SJSA1 (cell line): ENCODE measurements around the gene KDELR1. TPM values are rescaled to one million over a fixed set of nuclear protein-coding genes. Genes with fewer than 3 reads are reported as not detected.
A peak's percentile ranks its signal among the peaks of the same experiment; 100 is the strongest.

Experiments used
- DNase-seq, 2 experiments: peaks; one replicate each; pipeline ENCODE4 v3.0.0-alpha.2; 2015 to 2020; ENCODE audit warnings: low spot score in 2 of 2, low read depth in 1 of 2
- H3K27ac ChIP-seq: fragments of 250-450 bp; sonication (Bioruptor Pico); 2 replicates; pipeline ENCODE4 v1.5.1; 2020; ENCODE audit warnings: mild to moderate bottlenecking, moderate library complexity
- H3K27me3 ChIP-seq: fragments of 250-450 bp; sonication (Bioruptor Pico); replicated peaks from 2 replicates; pipeline ENCODE4 v1.5.1; 2020; ENCODE audit warnings: mild to moderate bottlenecking, moderate library complexity
- H3K36me3 ChIP-seq: fragments of 250-450 bp; sonication (Bioruptor Pico); 2 replicates; pipeline ENCODE4 v1.5.1; 2020; ENCODE audit warnings: mild to moderate bottlenecking
- H3K4me1 ChIP-seq: fragments of 250-450 bp; sonication (Bioruptor Pico); replicated peaks from 2 replicates; pipeline ENCODE4 v1.6.1; 2021; ENCODE audit warnings: mild to moderate bottlenecking
- H3K4me3 ChIP-seq: fragments of 250-450 bp; sonication (Bioruptor Pico); 2 replicates; pipeline ENCODE4 v1.5.1; 2020; ENCODE audit warnings: mild to moderate bottlenecking
- H3K9me3 ChIP-seq: fragments of 250-450 bp; sonication (Bioruptor Pico); replicated peaks from 2 replicates; pipeline ENCODE4 v1.5.1; 2020; ENCODE audit warnings: mild to moderate bottlenecking
- total RNA-seq: library from RNA; depleted of rRNA; stranded (reverse); fragments of >200 nt; shearing (Covaris generic); gene quantifications from 2 replicates; pipeline ENCODE4 v1.2.3, GENCODE V29; 2014; rRNA removed

KDELR1 gene
- 58.0 and 99.3 TPM in 2 replicates for total RNA-seq

- Histone ChIP-seq H3K27ac (peak within 1 kb of the TSS; percentile 84), H3K4me1 (peaks cover 8% of the 10 kb centered on the region), H3K27me3 (peaks cover 30% of the 10 kb centered on the region), H3K9me3 (no peaks in the 10 kb centered on the region), H3K36me3 (peaks cover 37% of the 10 kb centered on the region), H3K4me3 (peak within 1 kb of the TSS; percentile 62)
- DNase-seq = peak; percentile 79 to 86
These were observed at the start of gene KDELR1 for GRCh38 chr19:48391100-48392005. Gene KDELR1 (minus strand): TSS chr19:48391551. CDS start chr19:48391358, 193 bp downstream.

GRCh38 chr19:48436586-48436985 is 45.2 kb upstream of the KDELR1 start:
- no peaks in the 10 kb centered on the region for H3K9me3 ChIP-seq
- H3K27me3 ChIP-seq = no peaks in the 10 kb centered on the region
- H3K27ac ChIP-seq = no peak overlapping the region
- no peaks in the 10 kb centered on the region for H3K36me3 ChIP-seq
- H3K4me3 ChIP-seq = no peak overlapping the region
- no peaks in the 10 kb centered on the region for H3K4me1 ChIP-seq
- no peak for DNase-seq

DNA sequence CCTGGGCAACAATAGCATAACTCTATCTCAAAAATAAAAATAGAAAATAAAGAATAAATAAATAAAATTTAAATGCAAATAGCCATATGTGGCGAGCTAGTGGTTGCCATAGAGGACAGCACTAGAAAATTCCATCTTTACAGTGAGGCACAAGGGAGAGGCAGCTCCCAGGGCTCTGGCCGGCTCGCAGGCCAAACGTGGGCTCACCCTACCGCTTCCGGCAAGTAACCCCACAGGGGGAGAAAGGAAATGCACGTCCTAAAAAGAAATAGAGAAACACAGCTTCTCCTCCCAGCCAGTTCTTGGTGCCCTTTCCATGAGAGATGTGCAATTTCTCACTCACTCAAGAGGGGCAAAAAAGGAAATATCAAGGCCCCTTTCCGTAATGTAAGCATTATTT is 42.0 kb upstream of the KDELR1 start:
- no peak for DNase-seq
- Histone ChIP-seq H3K4me1 (no peaks in the 10 kb centered on the region), H3K36me3 (no peaks in the 10 kb centered on the region), H3K27ac (no peak overlapping the region), H3K4me3 (no peak overlapping the region), H3K9me3 (0 out of 2 replicates have a peak, but pooled peaks cover 4% of the 10 kb centered on the region), H3K27me3 (no peaks in the 10 kb centered on the region)

DNA sequence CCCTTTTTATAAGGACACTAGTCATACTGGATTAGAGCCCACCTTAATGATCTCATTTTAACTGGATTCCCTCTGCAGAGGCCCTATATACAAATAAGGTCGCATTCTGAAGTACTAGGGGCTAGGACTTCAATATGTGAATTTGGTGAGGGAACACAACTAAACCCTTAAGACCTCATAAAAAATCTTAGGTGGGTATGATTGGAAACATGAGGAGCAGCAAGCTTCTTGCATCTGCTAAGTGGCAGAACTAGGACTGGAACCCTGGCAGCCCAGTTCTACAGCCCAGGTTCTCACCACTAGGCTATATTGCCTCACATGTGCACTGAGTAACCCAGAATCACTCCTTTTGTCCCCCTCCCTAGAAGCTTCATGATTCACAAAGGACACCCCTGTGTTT is 37.3 kb upstream of the KDELR1 start:
- peaks cover 14% of the 10 kb centered on the region for H3K4me1 ChIP-seq
- no peaks in the 10 kb centered on the region for H3K36me3 ChIP-seq
- 0 out of 2 replicates have a peak, but pooled peaks cover 4% of the 10 kb centered on the region for H3K9me3 ChIP-seq
- DNase-seq = no peak
- no peaks in the 10 kb centered on the region for H3K27me3 ChIP-seq
- no peak overlapping the region for H3K4me3 ChIP-seq
- no peak overlapping the region for H3K27ac ChIP-seq

GRCh38 chr19:48424694-48425219 is 33.4 kb upstream of the KDELR1 start:
- DNase-seq = peak; percentile 80 to 86
- no peaks in the 10 kb centered on the region for H3K27me3 ChIP-seq
- H3K4me1 ChIP-seq = peaks cover 14% of the 10 kb centered on the region
- H3K9me3 ChIP-seq = no peaks in the 10 kb centered on the region
- no peaks in the 10 kb centered on the region for H3K36me3 ChIP-seq
- peak overlapping the region; percentile 74 for H3K27ac ChIP-seq
- H3K4me3 ChIP-seq = 0 out of 2 replicates have a peak overlapping the region, but pooled peaks have one; percentile 2

DNA sequence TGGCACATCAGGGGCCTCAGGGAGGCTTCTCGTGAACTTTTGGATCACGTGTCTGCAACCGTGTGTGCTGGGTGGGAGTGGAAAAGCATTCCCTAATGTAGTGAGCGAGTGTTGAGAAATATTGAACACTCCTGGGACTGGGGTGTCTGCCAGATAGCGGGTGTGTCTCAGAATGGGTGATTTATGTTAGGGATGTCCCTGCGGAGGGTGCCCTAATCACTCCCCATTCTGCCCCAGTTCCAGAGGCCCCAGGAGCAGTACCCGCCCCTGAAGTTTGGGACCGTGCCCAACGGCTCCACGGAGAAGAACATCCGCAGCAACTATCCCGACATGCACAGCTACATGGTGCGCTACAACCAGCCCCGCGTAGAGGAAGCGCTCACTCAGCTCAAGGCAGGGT is 30.2 kb upstream of the KDELR1 start:
- Histone ChIP-seq H3K4me3 (no peak overlapping the region), H3K9me3 (no peaks in the 10 kb centered on the region), H3K4me1 (peaks cover 14% of the 10 kb centered on the region), H3K36me3 (no peaks in the 10 kb centered on the region), H3K27ac (no peak overlapping the region), H3K27me3 (no peaks in the 10 kb centered on the region)
- no peak for DNase-seq

DNA sequence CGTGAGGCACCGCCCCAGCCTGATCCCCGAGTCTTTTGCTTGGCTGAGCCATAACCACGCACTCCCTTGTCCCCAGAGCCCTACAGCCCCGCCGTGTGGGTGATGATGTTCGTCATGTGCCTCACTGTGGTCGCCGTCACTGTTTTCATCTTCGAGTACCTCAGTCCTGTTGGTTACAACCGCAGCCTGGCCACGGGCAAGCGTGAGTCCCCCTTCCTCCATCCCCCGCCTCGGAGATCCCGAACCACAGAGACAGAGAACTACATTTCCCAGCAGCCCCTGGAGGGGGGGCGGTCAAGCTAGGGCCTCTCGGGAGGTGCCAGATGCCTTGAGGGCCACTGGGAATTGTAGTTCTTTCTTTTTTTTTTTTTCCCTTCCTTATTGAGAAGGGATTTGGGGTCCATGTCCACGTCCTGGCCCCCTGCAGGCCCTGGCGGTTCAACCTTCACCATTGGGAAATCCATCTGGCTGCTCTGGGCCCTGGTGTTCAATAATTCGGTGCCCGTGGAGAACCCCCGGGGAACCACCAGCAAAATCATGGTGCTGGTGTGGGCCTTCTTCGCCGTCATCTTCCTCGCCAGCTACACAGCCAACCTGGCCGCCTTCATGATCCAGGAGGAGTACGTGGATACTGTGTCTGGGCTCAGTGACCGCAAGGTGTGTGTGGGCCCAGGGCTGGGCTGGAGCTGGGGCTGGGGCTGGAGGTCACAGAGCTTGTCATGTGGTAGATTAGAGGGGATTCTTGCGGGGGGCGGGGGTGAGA is 28.0 kb upstream of the KDELR1 start:
- Histone ChIP-seq H3K4me1 (peaks cover 5% of the 10 kb centered on the region), H3K9me3 (no peaks in the 10 kb centered on the region), H3K27me3 (peaks cover 8% of the 10 kb centered on the region; the same call in 1 of the 2 replicates), H3K36me3 (no peaks in the 10 kb centered on the region), H3K27ac (no peak overlapping the region), H3K4me3 (no peak overlapping the region)
- DNase-seq = no peak

DNA sequence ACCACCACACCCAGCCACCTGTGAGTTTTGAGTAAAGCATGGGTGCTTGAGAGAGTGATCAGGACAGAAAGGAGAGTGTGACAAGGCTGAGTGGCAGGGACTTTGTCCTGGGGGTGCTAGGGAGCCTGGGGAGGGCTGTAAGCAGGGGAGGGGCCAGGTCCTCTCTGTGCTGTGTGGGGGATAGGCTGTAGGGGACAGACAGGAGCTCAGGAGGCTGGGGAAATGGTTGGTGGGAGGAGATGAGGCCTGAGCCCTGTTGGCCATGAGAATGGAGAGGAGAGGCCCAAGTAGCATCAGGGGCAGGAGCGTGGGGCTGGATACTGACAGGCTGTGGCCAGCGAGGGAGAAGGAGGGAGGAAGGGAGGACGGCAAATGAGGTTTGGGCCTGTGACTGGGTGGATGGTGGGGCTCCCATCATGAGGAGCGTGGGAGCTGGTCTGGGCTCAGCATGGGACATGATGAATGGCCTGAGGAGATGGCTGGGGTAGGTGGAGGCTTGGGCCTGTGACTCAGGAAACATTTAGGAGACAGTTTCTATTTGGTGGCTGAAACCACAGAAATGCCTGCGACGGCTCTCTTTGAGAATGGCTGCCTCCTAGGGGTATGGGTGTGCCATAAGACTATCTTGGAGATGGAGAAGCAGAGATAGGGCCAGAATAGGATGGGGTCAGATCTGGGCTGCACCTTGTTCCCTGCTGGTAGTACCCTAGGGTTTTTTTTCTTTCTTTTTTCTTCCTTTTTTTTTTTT is 27.1 kb upstream of the KDELR1 start:
- Histone ChIP-seq H3K4me3 (no peak overlapping the region), H3K36me3 (no peaks in the 10 kb centered on the region), H3K4me1 (peaks cover 3% of the 10 kb centered on the region; the same call in 1 of the 2 replicates), H3K27me3 (peaks cover 10% of the 10 kb centered on the region; the same call in 1 of the 2 replicates), H3K9me3 (no peaks in the 10 kb centered on the region), H3K27ac (no peak overlapping the region)
- DNase-seq = no peak

DNA sequence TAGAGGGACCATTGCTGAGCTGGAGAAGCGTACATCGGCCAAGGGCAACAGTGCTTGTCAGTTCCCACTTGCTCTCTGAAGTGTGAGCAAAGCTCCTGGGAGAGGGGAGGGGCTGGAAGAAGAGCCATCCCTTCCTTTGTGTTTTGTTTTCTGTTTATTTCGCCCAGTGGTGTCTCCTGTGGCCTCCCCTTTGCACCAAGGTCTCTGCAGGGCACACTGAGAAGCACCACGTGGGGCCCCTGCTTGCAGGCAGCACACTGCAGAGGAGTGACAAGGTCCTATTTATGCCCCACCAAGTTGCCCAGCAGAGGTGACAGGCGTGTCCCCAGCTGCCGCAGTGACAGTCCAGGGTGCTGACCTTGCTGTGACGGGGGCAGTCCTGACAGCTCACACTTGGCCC is 26.1 kb upstream of the KDELR1 start:
- H3K4me3 ChIP-seq = no peak overlapping the region
- no peaks in the 10 kb centered on the region for H3K9me3 ChIP-seq
- DNase-seq = no peak
- H3K4me1 ChIP-seq = peaks cover 3% of the 10 kb centered on the region; the same call in 1 of the 2 replicates
- H3K36me3 ChIP-seq = no peaks in the 10 kb centered on the region
- H3K27ac ChIP-seq = no peak overlapping the region
- H3K27me3 ChIP-seq = peaks cover 10% of the 10 kb centered on the region; the same call in 1 of the 2 replicates

DNA sequence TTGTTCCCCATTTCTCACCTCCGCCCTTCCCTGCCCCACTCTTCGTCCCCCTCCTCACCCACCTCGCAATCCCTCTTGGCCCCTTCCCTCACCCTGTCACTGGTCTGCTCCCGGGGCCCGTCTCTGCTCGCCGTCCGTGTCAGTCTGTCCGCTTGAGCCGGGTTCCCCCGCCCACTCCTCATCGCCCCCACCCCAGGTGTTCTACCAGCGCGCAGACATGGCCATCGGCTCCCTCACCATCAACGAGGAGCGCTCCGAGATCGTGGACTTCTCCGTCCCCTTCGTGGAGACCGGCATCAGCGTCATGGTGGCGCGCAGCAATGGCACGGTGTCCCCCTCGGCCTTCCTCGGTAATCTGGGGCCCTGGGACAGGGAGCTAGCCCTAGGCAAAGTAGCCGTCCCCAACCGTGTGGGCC is 24.5 kb upstream of the KDELR1 start:
- Histone ChIP-seq H3K4me3 (no peak overlapping the region), H3K27ac (no peak overlapping the region), H3K27me3 (peaks cover 10% of the 10 kb centered on the region; the same call in 1 of the 2 replicates), H3K36me3 (no peaks in the 10 kb centered on the region), H3K4me1 (peaks cover 3% of the 10 kb centered on the region; the same call in 1 of the 2 replicates), H3K9me3 (no peaks in the 10 kb centered on the region)
- DNase-seq = no peak

GRCh38 chr19:48415395-48415794 is 24.0 kb upstream of the KDELR1 start:
- peak in 1 of 2 experiments; percentile 75 for DNase-seq
- Histone ChIP-seq H3K36me3 (no peaks in the 10 kb centered on the region), H3K27ac (no peak overlapping the region), H3K27me3 (peaks cover 10% of the 10 kb centered on the region; the same call in 1 of the 2 replicates), H3K4me1 (peaks cover 3% of the 10 kb centered on the region; the same call in 1 of the 2 replicates), H3K9me3 (no peaks in the 10 kb centered on the region), H3K4me3 (no peak overlapping the region)

DNA sequence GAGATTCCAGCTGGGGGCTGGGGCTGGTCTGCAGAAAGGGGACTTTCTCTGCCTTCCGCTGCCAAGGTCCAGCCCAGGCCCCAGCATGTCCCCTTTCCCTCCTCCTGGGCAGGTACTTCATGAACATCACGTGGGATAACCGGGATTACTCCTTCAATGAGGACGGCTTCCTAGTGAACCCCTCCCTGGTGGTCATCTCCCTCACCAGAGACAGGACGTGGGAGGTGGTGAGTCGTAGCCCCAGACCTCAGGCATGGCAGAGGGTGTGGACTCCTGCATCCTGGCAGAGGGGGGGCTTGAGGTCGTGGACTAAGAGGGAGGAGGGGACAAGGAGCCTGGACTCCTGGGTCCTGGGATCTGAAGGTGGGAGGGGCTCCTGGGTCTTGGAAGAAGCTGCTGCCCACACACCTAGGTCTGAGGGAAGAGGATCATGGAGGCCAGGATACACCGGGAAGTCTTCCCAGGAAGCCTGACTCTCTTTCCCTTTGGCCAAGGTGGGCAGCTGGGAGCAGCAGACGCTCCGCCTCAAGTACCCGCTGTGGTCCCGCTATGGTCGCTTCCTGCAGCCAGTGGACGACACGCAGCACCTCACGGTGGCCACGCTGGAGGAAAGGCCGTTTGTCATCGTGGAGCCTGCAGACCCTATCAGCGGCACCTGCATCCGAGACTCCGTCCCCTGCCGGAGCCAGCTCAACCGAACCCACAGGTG is 22.7 kb upstream of the KDELR1 start:
- Histone ChIP-seq H3K36me3 (no peaks in the 10 kb centered on the region), H3K27ac (no peak overlapping the region), H3K4me1 (peaks cover 3% of the 10 kb centered on the region; the same call in 1 of the 2 replicates), H3K9me3 (no peaks in the 10 kb centered on the region), H3K4me3 (no peak overlapping the region), H3K27me3 (peaks cover 10% of the 10 kb centered on the region; the same call in 1 of the 2 replicates)
- DNase-seq = no peak
